ENCODE measurements around the gene IGFBP1.

The IGFBP1 gene

DNA sequence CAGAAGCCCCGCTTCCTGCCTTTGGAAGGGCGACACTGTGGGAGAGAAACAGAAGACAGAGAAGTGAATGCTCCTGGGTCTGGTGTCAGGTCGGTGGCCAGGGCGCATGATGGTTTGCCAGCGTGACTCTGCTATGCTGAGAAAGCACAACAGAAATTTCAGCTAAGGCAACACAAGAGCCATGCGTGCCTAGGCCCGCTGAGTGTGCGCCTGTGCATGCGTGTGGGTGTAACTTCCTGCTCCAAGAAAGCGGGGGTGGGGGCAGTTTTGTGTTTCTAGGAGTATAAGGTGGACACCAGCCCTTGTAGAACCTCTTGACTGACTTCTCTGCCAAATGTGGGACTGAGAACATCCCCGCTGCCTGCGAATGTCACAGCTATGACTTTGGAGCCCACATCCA, 26.6 kb downstream of the IGFBP1 start:
- TF ChIP-seq, protein P1, sequence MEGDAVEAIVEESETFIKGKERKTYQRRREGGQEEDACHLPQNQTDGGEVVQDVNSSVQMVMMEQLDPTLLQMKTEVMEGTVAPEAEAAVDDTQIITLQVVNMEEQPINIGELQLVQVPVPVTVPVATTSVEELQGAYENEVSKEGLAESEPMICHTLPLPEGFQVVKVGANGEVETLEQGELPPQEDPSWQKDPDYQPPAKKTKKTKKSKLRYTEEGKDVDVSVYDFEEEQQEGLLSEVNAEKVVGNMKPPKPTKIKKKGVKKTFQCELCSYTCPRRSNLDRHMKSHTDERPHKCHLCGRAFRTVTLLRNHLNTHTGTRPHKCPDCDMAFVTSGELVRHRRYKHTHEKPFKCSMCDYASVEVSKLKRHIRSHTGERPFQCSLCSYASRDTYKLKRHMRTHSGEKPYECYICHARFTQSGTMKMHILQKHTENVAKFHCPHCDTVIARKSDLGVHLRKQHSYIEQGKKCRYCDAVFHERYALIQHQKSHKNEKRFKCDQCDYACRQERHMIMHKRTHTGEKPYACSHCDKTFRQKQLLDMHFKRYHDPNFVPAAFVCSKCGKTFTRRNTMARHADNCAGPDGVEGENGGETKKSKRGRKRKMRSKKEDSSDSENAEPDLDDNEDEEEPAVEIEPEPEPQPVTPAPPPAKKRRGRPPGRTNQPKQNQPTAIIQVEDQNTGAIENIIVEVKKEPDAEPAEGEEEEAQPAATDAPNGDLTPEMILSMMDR (conservative IDR thresholded peaks at IDR 0.05; ENCODE audit: low read depth, low read length), result no peak
- H3K4me3 ChIP-seq (ENCODE audit: low read length), result no peak overlapping the region
- DNase-seq (ENCODE audit: low read depth), result no peak

DNA sequence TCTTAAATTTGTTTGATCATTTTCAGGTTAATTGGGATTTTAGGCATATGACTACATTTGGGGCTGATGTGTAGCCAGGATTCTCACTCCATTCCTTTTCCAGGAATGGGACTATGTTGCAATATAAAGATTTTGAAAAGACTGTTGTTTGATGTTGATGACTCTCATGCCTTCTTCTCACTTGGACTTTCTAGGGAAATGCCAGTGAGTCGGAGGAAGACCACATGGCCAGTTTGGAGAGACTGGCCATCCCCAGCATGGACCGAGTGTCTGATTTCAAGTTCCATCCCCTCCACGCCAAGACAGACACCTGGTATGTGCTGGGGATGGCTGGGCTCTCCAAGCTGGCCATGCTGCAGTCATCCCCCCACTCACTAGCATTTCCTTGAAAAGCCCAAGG, 27.3 kb downstream of the IGFBP1 start:
- TF ChIP-seq, protein P1 (conservative IDR thresholded peaks at IDR 0.05; ENCODE audit: low read depth, low read length), result no peak
- DNase-seq (ENCODE audit: low read depth), result no peak
- H3K4me3 ChIP-seq (ENCODE audit: low read length), result no peak overlapping the region

DNA sequence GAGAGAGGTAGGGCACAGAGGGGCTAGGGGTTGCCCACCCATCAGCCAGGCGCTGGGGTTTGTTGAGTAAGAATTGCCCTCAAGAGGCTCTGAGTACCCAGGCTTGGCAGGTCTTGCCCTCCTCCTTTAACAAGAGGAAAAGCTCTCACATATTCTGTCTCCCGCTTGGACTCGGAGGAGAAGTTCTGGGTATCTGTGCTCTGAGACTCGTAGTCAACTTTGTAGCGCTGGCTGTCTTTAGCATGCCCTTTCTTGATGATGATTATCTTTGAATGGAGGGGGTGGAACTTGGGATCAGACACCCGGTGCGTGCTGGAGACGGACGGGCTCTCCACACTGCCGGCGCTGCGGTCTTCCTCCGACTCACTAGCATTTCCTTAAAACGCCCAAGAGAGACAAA, 28.8 kb downstream of the IGFBP1 start:
- TF ChIP-seq, protein P1 (conservative IDR thresholded peaks at IDR 0.05; ENCODE audit: low read depth, low read length), result no peak
- no peak overlapping the region for H3K4me3 ChIP-seq (ENCODE audit: low read length)
- no peak for DNase-seq (ENCODE audit: low read depth)

DNA sequence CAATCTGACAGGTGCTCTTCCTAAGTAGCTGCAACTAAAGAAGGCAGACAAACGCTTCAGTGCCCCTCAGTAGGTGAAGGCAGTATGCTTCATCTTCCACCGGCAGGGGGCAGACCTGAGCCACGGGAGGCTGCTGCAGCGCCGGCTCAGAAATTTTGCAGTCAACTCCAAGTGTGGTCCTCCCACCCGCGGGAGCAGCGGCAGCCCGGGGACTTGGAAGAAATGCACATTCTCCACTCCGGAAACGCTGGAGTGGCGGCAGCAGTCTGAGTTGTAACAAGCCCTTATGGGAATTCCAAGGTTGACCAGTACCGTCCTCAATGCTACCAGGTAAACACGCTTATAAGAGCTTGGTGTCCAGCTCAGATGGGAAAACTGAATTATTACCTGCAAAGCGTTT, 29.4 kb downstream of the IGFBP1 start:
- H3K4me3 ChIP-seq (ENCODE audit: low read length), result peak overlapping the region; percentile 15
- no peak for DNase-seq (ENCODE audit: low read depth)
- TF ChIP-seq, protein P1 (conservative IDR thresholded peaks at IDR 0.05; ENCODE audit: low read depth, low read length), result peak; percentile 94

DNA sequence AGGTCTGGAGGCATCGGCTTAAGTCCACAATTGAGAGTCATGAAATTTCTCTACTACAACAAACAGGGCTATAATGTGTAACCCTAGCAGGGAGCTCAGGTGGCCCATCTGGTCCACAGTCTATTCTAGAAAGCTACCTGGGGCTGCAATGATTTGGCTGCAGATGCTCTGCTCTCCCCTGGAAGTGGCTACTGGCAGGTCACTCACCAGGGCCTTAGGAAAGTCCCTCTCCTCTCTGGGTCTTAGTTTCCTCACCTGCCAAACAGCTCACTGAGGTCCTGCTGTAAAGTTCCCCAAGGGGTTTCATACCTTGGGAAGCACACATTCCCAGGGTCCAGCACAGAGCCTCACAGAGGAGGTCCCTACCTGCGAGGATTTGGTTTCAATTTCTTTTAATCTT, 30.3 kb downstream of the IGFBP1 start:
- H3K4me3 ChIP-seq (ENCODE audit: low read length), result no peak overlapping the region
- DNase-seq (ENCODE audit: low read depth), result no peak
- TF ChIP-seq, protein P1 (conservative IDR thresholded peaks at IDR 0.05; ENCODE audit: low read depth, low read length), result no peak

DNA sequence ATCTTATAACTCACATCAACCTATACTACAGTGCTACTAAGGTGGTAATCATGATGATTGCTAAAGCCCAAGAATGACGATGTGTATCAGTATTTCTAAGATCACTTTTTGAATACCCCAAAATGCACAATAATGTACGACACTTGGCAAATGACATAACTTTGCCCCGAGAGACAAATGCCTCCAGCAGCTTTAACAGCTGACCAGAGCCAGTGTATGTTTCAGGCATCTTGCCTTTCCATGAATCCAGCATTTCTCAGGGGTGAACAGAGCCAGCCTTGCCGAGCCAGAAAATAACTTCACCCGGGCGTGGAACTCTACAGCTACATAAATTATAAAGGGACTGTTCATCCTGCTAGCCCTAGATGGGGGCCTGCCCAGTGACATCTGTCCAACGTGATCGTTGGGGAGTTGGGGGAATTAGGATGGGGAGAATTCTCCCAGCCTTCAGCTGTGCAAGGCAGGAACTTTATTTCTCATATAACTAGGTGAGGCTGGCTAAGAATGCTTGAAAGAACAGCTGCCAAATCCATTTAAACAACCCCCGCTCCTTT, 31.0 kb downstream of the IGFBP1 start:
- TF ChIP-seq, protein P1 (conservative IDR thresholded peaks at IDR 0.05; ENCODE audit: low read depth, low read length), result no peak
- DNase-seq (ENCODE audit: low read depth), result no peak
- H3K4me3 ChIP-seq (ENCODE audit: low read length), result peak overlapping the region; percentile 40

DNA sequence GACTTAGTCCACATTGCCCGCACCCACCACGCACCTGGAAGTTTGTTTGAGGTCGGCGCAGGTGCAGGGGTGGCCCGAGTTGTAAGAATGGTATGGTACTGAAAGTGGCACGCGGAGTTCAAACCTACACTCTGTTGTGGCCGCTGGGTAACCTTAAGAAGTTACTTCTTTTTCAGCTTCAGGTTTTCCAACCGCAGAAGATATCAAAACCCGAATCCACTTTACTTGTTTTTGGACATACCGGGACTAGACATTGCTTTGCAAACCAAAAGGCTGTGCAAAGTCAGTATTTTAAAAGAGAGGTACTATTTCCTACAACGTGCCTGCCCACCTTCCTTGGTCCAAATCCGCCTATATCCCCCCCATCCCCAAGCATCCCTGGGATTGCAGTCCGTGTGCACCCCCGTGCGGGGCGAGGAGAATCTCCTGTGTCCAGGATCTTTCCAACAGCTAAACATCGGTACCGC, 31.7 kb downstream of the IGFBP1 start:
- TF ChIP-seq, protein P1 (conservative IDR thresholded peaks at IDR 0.05; ENCODE audit: low read depth, low read length), result no peak
- DNase-seq (ENCODE audit: low read depth), result no peak
- peak overlapping the region; percentile 40 for H3K4me3 ChIP-seq (ENCODE audit: low read length)
